BJ (cell line): ENCODE measurements around the gene RAP2B. TPM values are rescaled to one million over a fixed set of nuclear protein-coding genes. Genes with fewer than 3 reads are reported as not detected.
"Not testable (repeated sequence)": the region's sequence is repeated elsewhere in the genome, so short reads cannot be mapped to it uniquely, and the experiment has no call there.

ENCODE experiments used
- CTCF ChIA-PET: fragments of 350-600 bp; formaldehyde crosslinking; extraction: SDS; loops from one replicate; lab custom pipeline; 2021; ENCODE audit warnings: antibody characterized with exemption, inconsistent platforms; lab: Yijun Ruan, JAX
- POLR2A ChIA-PET: fragments of 300-600 bp; sonication (Branson Sonifier 250); formaldehyde crosslinking; extraction: SDS; loops from one replicate; lab custom pipeline; 2021; ENCODE audit warnings: antibody characterized with exemption; lab: Charles Lee
- DNase-seq: peaks from one replicate; pipeline ENCODE4 v3.0.0-alpha.2; 2011; ENCODE audit warnings: low read depth
- H3K27me3 ChIP-seq: 2 replicates; pipeline ENCODE4 v1.6.0; 2011; ENCODE audit warnings: low read length; ENCODE audit not compliant: control insufficient read depth, insufficient read depth
- H3K36me3 ChIP-seq: 2 replicates; pipeline ENCODE4 v1.5.1; 2011; ENCODE audit warnings: low read length; ENCODE audit not compliant: control insufficient read depth, insufficient read depth
- H3K4me3 ChIP-seq: 2 replicates; pipeline ENCODE4 v1.5.1; 2011; ENCODE audit warnings: low read depth, mild to moderate bottlenecking, control low read depth, low read length
- CTCF ChIP-seq: IDR thresholded peaks from 2 replicates; pipeline ENCODE4 v1.5.1; 2011; ENCODE audit warnings: low read depth, mild to moderate bottlenecking, control low read depth, inconsistent platforms, low read length, moderate library complexity; ENCODE audit not compliant: insufficient read depth
- polyA plus RNA-seq: library from polyadenylated mRNA; depleted of rRNA; stranded (reverse); fragments of >200 nt; gene quantifications from 2 replicates; pipeline ENCODE4 v1.2.3, GENCODE V29; 2011

The RAP2B gene
- polyA plus RNA-seq, 1 experiment = 7.2 TPM

DNA sequence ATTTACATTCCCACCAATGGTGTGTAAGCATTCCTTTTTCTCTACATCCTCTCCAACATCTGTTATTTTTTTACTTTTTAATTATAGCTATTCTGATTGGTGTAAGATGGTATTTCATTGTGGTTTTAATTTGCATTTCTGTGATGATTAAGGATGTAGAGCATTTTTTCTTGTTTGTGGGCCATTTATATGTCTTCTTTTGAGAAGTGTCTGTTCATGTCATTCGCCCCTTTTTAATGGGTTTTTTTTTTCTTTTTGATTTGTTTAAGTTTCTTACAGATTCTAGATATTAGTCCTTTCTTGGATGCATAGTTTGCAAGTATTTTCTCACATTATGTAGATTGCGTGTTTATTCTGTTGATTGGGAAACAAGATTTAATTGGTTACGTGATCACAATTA is 14.2 kb downstream of the RAP2B start:
- ChIA-PET POLR2A (no interaction called here), CTCF (no interaction called here)
- H3K36me3 ChIP-seq = no peaks in the 10 kb centered on the region; the same call in 1 of the 2 replicates
- H3K27me3 ChIP-seq = no peaks in the 10 kb centered on the region
- H3K4me3 ChIP-seq = no peak overlapping the region
- TF ChIP-seq CTCF = no peak
- no peak for DNase-seq

DNA sequence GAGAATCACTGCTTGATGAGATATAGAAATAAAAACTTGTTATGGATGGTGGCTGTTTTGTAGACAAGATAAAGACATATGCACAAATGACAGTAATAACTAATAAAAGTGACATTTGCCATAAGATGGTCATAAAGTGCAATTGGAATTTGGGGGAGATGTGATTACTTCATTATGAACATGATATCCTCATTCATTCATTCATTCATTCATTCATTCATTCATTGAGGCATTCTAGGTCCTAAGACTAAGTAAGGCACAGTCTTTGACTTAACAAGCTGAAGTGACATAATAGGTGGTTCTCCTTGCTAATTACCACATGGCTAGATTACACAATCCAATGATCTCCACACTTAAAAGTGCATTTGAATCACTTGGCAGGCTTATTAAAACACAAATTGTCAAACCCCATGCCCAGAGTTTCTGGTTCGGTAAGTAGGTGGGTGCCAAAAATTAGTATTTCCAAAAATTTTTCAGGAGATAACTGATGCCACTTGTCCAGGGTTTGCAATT is 18.9 kb downstream of the RAP2B start:
- H3K36me3 ChIP-seq = no peaks in the 10 kb centered on the region; the same call in 1 of the 2 replicates
- H3K4me3 ChIP-seq = no peak overlapping the region
- no peaks in the 10 kb centered on the region for H3K27me3 ChIP-seq
- ChIA-PET POLR2A (no interaction called here), CTCF (no interaction called here)
- TF ChIP-seq CTCF = no peak
- no peak for DNase-seq

GRCh38 chr3:153182501-153183293 is 20.7 kb downstream of the RAP2B start:
- Histone ChIP-seq H3K36me3 (no peaks in the 10 kb centered on the region; the same call in 1 of the 2 replicates), H3K27me3 (no peaks in the 10 kb centered on the region), H3K4me3 (no peak overlapping the region)
- ChIA-PET CTCF (no interaction called here), POLR2A (no interaction called here)
- no peak for DNase-seq
- no peak for TF ChIP-seq CTCF

- CTCF ChIA-PET = no interaction called here
- Histone ChIP-seq H3K36me3 (no peaks in the 10 kb centered on the region), H3K27me3 (no peaks in the 10 kb centered on the region), H3K4me3 (no peak overlapping the region)
- no peak for DNase-seq
- POLR2A ChIA-PET = no interaction called here
- TF ChIP-seq CTCF = no peak
Measured at GRCh38 chr3:153190923-153191322, 28.9 kb downstream of the RAP2B start.

DNA sequence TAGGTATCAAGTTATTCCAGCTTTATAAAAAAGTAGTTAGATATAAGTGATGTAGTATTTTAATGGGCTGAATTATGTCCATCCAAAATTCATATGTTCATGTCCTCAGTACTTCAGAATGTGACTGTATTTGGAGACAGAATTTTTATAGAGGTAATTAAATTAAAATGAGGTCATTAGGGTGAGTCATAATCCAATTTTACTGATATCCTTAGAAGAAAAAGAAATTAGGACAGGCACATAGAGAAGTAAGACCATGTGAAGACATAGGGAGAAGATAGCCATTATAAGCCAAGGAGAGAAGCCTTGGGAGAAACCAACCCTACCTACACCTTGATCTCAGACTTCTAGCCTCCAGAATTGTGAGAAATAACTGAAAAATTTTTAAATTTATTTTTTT is 30.3 kb downstream of the RAP2B start:
- Histone ChIP-seq H3K27me3 (no peaks in the 10 kb centered on the region), H3K36me3 (no peaks in the 10 kb centered on the region), H3K4me3 (no peak overlapping the region)
- peak; percentile 10 for DNase-seq
- POLR2A ChIA-PET = no interaction called here
- CTCF ChIA-PET = no interaction called here
- no peak for TF ChIP-seq CTCF

DNA sequence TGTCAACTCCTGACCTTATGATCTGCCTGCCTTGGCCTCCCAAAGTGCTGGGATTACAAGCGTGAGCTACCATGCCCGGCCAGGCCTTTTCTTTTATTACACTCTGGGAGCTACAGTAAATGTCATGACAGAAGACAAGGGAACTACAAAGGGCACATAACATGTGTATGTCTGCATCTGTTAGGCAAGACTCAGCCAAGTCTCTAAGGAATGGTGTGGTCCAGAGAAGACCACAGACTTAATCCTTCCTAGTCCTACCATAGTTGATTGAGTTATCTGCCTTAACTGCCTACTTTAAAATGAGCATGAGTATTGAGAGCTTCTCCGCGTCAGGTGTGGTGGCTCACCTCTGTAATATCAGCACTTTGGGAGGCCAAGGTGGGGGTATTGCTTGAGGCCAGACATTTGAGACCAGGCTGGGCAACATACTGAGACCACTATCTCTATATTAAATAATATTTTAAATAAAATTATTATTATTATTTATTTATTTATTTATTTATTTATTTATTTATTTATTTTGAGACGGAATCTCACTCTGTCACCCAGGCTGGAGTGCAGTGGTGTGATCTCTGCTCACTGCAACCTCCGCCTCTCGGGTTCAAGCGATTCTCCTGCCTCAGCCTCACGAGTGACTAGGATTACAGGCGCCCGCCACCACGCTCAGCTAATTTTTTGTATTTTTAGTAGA is 31.9 kb downstream of the RAP2B start:
- DNase-seq, H3K27me3 ChIP-seq, H3K4me3 ChIP-seq, H3K36me3 ChIP-seq, POLR2A ChIA-PET: not testable (repeated sequence)
- CTCF ChIA-PET = interaction anchor here (0.9 kb wide), 1 partner anchor 30 kb away, joined by 3 read pairs; no protein-coding TSS in a partner anchor
